GM19467 (cell line): ENCODE data around the gene GADD45B.
"Not testable (repeated sequence)": the region's sequence is repeated elsewhere in the genome, so short reads cannot be mapped to it uniquely, and the experiment has no call there.

Experiments used
- ATAC-seq: cut with Tn5 transposase; IDR thresholded peaks from one replicate; pipeline ENCODE4 v1.9.1; 2021; ENCODE audit warnings: mild to moderate bottlenecking, moderate library complexity; ENCODE audit not compliant: unreplicated experiment

The GADD45B gene

DNA sequence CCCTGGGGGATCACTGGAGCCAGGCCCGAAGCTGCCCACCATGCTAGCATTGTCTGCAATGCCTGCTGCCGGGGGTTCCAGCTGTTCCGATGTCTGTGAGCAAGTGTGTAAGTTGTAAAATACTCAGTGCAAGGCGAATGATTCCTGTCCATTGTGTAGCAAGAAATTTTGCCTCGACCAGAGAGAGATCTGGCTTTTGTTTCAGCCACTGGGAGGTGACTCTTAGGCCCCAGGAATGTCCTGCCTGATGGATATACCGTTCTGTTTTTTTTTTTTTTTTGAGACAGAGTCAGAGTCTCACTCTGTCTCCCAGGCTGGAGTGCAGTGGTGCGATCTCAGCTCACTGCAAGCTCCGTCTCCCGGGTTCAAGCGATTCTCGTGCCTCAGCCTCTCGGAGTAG is 7.3 kb upstream of the GADD45B start:
- ATAC-seq, result no peak

DNA sequence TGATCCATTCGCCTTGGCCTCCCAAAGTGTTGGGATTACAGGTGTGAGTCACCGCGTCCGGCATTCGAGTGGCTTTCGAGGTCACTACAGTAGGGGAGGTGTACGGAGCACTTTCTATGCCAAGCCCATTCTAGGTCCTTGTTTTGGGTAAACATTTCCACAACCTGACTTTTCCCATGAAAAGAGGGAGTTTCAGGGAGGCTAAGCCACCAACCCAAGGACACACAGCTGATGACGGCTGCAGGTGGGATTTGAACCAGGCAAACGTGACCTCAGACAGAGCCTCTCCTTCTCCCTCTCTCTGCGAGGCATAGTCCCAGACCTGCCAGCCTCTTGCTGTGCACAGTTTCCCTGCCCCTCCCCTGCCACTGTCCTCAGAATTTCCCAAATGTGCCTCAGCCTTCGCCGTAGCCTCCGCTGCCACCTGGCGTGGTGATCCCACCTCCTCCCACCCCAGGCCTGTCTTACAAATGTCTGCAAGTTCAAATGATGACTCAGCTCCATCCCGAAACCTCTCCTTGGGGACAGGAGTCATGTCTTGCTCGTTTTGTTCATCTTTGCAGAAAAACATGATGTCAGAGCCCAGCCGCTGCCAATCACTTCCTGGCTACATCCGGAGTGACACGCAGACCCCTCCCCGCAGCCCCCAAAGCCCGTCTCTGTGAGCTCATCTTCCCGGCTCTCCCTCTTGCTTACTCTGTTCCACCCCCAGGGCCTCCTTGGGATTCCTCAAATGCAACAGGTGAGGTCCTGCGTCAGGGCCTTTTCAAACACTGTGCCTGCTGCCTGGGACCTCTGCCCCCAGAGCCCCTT is 6.6 kb upstream of the GADD45B start:
- no peak for ATAC-seq

- ATAC-seq, result not testable (repeated sequence)
Measured at GRCh38 chr19:2469915-2470200, 6.1 kb upstream of the GADD45B start.

DNA sequence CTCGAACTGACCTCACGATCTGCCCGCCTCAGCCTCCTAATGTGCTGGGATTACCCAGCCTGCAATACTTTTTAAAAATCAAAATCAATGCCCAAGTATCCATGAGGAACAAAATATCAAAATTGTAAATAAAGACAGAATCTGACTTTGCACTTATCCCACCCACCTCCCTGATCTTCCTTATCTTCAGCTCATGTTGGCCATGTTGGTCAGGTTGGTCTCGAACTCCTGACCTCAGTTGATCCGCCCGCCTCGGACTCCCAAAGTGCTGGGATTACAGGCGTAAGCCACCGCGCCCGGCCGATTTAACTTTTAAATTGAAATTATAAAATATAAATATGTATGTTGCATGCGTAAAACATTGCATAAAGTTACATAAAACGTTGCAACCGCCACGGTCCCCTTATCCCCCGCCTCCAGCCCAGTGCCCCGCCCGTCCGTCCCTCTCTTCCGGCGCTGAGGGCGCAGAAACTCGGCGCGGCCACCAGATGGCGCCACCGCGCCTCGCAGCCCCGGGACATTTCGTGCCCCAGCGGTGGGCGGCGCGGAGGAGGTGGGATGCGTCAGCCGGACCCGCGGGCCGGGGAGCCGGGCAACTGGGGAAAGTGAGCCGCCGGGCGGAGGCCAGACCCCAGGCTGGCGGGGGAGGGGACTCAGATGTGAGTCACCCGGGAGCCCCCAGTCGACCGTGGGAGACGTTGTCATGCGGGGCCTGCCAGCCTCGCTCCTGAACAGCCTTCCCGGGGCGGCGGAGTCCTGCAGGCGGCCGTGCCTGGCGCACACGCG is 1.5 kb upstream of the GADD45B start:
- peak; percentile 22 for ATAC-seq

- peak; percentile 3 for ATAC-seq
Measured at GRCh38 chr19:2475018-2475701, 767 bp upstream of the GADD45B start.

DNA sequence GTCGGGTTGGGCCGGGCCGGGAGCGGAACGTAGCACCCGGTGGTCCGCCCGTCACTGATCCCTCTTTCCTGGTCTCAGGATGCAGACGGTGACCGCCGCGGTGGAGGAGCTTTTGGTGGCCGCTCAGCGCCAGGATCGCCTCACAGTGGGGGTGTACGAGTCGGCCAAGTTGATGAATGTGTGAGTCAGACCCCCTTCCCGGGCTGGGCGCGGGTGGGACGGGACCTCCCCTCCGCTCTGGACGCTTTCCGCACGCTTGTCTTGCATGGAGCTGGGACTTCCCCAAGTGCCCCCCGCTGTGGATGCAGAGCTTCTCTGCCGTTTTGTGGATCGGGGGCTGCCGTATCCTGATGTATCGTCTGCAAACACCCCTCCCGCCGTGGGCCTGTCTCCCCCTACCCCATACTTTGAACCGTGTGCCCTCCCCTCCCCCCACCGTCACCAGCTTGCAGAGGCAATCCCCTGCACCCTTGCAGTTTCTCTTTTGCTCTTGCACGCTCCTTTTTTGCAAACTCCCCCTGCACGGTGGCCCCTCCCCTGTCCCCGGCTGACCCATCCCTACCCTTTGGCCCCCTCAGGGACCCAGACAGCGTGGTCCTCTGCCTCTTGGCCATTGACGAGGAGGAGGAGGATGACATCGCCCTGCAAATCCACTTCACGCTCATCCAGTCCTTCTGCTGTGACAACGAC is 669 bp downstream of the GADD45B start:
- ATAC-seq, result peak; percentile 9

- no peak for ATAC-seq
Measured at GRCh38 chr19:2477141-2477710, 1.3 kb downstream of the GADD45B start.

DNA sequence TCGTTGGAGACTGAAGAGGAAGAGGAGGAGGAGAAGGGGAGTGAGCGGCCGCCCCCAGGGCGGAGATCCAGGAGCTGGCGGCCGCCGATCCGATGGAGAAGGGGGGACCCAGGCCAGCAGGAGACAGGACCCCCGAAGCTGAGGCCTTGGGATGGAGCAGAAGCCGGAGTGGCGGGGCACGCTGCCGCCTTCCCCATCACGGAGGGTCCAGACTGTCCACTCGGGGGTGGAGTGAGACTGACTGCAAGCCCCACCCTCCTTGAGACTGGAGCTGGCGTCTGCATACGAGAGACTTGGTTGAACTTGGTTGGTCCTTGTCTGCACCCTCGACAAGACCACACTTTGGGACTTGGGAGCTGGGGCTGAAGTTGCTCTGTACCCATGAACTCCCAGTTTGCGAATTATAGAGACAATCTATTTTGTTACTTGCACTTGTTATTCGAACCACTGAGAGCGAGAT is 1.8 kb downstream of the GADD45B start:
- ATAC-seq, result no peak

- no peak for ATAC-seq
Measured at GRCh38 chr19:2478278-2478755, 2.4 kb downstream of the GADD45B start.

- ATAC-seq, result no peak
Measured at GRCh38 chr19:2478756-2479555, 3.0 kb downstream of the GADD45B start.

- ATAC-seq, result no peak
Measured at GRCh38 chr19:2479556-2480194, 3.7 kb downstream of the GADD45B start.

GRCh38 chr19:2481466-2481865 is 5.5 kb downstream of the GADD45B start:
- ATAC-seq, result no peak

DNA sequence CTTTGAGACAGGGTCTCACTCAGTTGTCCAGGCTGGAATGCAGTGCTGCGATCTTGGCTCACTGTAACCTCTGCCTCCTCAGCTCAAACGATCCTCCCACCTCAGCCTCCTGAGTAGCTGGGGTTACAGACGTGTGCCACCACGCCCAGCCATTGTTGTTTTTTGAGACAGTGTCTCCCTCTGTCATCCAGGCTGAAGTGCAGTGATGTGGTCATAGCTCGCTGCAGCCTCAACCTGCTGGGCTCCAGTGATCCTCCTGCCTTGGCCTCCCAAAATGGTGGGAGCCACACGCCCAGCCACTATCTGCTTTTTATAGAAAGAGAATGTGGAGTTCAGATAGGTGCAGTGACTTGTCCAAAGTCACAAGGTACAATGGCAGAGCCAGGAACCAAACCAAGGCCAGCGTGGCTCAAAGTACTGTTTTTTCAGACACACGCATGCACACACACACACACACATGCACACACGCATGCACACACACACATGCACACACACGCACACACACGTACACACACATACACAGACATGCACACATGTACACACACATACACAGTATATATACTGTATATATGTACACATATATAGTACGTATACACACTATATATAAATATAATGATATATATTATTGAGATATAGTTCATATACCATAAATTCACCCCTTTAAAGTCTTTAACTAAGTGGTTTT is 6.6 kb downstream of the GADD45B start:
- ATAC-seq, result no peak

DNA sequence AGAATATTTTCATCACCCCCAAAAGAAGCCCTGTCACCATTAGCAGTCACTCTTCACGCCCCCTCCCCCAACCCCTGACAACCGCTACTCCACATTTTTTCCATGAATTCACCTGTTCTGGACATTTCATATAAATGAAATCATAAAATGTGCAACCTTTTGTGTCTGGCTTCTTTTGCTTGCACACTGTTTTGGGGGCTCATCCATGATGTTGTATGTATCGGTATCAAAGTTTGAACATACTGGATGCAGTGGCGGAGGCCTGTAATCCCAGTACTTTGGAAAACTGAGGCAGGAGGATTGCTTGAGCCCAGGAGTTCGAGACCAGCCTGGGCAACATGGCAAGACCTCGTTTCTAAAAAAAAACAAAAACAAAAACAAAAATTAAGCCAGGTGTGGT is 7.2 kb downstream of the GADD45B start:
- no peak for ATAC-seq

DNA sequence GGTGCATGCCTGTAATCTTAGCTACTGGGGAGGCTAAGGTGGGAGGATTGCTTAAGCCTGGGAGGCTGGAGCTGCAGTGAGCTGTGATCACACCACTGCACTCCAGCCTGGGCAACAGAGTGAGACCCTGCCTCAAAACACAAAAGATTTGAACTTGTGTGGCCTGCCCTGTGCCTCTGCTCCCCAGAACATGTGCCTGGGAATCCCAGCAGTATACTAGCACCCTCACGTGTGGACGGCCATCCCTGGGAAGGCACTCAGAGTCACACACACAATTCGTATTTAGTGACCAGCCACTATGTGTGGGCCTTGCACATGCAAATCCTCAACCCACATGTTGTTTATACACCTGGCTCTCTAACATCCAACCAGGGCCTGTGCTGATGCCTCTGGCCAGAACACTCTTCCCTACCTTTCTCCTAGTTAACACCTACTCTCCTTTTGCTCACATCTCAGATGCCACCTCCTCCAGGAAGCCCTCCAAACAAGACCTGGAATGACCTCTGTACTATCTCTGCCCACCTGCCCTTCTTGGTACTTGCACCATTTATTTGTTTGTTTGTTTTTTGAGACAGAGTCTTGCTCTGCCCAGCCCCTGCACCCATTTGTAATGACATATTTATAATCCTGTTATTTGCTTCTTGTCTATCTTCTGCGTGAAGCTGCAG is 7.7 kb downstream of the GADD45B start:
- no peak for ATAC-seq

- ATAC-seq, result no peak
Measured at GRCh38 chr19:2484178-2484937, 8.4 kb downstream of the GADD45B start.

DNA sequence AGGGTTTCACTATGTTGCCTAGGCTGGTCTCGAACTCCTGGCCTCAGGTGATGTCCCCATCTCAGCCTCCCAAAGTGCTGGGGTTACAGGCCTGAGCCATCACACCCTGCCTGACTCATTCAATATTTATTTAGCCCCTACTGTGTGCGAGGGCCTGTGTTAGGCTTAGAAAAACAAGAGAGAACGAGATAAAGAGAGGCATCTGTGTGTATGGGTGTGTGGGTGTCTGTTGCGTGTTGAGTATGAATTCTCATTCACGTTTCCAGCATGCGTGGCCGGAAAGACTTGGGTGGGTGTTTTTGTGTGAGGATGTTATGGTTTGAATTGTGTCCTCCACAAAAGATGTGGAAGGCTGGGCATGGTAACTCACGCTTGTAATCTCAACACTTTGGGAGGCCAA is 9.5 kb downstream of the GADD45B start:
- ATAC-seq, result no peak

DNA sequence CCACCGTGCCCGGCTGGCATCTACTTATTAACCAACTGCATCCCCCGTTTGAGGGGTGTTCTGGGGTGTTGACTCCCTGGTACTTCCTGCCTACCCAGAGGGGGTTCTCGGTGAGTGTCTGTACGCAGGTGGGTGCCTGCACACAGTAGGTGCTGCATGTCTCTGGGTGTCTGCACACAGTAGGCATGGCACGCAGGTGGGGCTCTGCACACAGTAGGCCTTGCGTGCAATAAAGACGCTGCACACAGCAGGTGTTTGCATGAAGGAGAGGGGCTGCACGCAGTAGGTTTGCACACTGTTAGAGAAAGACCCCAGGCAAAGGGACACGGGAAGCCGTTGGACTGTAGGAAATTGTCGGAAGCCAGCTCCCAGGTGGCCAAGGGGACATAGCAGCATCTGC is 11.2 kb downstream of the GADD45B start:
- no peak for ATAC-seq
